Measurements from ENCODE around the gene PLCB4. TPM values are rescaled to one million over a fixed set of nuclear protein-coding genes. Genes with fewer than 3 reads are reported as not detected.

Gene PLCB4
- total RNA-seq, 1 experiment from 2014 or later: 0.47 TPM

GRCh38 chr20:9236458-9236857, 167.6 kb downstream of the PLCB4 start:
- Histone ChIP-seq H3K4me3 (no peak overlapping the region), H3K4me1 (no peaks in the 10 kb centered on the region), H3K36me3 (no peaks in the 10 kb centered on the region), H3K27ac (no peak overlapping the region), H3K27me3 (no peaks in the 10 kb centered on the region), H3K9me3 (replicated peaks) (no peaks in the 10 kb centered on the region)
- no peak for DNase-seq

DNA sequence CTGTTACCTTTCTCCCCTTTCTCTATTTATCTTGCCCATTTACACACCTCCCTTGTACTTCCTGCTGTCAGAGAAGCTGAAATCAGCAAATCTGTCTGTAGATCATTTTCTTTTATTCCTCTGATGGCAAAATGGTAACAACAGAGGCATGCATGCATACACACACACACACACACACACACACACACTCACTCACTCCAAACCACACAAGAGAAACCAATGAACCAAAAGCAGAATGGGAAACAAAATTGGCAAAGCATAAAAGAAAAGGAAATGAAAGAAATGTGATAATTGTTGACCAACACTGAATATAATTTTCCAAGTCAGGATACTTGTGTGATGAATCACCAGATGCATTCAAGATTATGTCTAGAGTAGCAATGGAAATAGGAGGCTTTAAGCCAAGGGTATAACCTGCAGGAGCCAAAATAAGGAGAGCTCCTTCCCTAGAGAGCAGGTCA, 172.4 kb downstream of the PLCB4 start:
- no peak for DNase-seq
- Histone ChIP-seq H3K27ac (no peak overlapping the region), H3K4me1 (no peaks in the 10 kb centered on the region), H3K36me3 (no peaks in the 10 kb centered on the region), H3K4me3 (no peak overlapping the region), H3K27me3 (no peaks in the 10 kb centered on the region; the same call in 1 of the 2 replicates), H3K9me3 (replicated peaks) (no peaks in the 10 kb centered on the region)

GRCh38 chr20:9241721-9242427, 173.0 kb downstream of the PLCB4 start:
- DNase-seq: no peak
- Histone ChIP-seq H3K36me3 (no peaks in the 10 kb centered on the region), H3K9me3 (replicated peaks) (no peaks in the 10 kb centered on the region), H3K27me3 (no peaks in the 10 kb centered on the region; the same call in 1 of the 2 replicates), H3K27ac (no peak overlapping the region), H3K4me1 (no peaks in the 10 kb centered on the region), H3K4me3 (no peak overlapping the region)

DNA sequence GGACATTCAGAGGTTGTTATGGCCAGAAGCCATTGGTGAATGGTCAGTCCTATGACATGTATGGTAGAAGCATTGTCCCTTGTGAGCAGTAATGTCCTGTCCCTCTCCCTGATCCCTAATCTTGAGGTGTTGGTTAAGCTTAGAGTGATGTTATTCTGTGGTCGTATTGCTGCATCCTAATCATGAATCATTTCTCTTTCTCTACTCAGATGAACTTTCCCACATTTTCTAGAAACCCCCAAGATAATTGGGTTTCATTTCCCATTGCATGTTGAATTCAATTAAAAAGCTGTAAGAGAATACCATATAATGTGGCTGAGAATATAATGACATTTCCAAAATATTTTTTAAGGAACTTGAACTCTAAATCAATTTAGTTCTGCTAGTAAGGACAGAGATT, 175.1 kb downstream of the PLCB4 start:
- H3K9me3 ChIP-seq (replicated peaks): no peaks in the 10 kb centered on the region
- DNase-seq: no peak
- no peaks in the 10 kb centered on the region; the same call in 1 of the 2 replicates for H3K27me3 ChIP-seq
- no peak overlapping the region for H3K4me3 ChIP-seq
- no peak overlapping the region for H3K27ac ChIP-seq
- no peaks in the 10 kb centered on the region for H3K36me3 ChIP-seq
- H3K4me1 ChIP-seq: no peaks in the 10 kb centered on the region

DNA sequence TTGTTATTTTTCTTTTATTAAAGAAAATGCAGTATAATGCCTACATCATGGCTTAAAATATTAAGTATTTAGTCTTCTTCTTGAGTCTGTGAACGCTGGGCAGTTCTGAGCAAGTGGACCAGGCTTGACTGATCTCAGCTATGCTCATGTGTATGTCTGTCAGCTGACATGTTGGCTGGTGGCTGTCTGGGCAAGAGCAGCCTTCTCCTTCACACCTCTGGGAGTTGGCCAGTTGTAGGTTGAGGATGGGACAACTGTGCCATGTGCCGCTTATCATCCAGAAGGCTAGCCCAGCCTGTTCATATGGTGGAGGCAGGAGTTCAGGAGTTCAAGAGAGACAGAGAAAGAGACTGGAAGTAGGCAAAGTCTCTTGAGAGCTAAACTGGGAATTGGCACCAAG, 175.9 kb downstream of the PLCB4 start:
- Histone ChIP-seq H3K4me3 (no peak overlapping the region), H3K36me3 (no peaks in the 10 kb centered on the region), H3K27ac (no peak overlapping the region), H3K27me3 (no peaks in the 10 kb centered on the region; the same call in 1 of the 2 replicates), H3K4me1 (no peaks in the 10 kb centered on the region), H3K9me3 (replicated peaks) (no peaks in the 10 kb centered on the region)
- no peak for DNase-seq

- H3K27me3 ChIP-seq: no peaks in the 10 kb centered on the region; the same call in 1 of the 2 replicates
- no peaks in the 10 kb centered on the region for H3K9me3 ChIP-seq (replicated peaks)
Observed at GRCh38 chr20:9246731-9247130, 177.8 kb downstream of the PLCB4 start.

GRCh38 chr20:9250511-9250910, 181.6 kb downstream of the PLCB4 start:
- H3K36me3 ChIP-seq: no peaks in the 10 kb centered on the region
- no peaks in the 10 kb centered on the region for H3K27me3 ChIP-seq
- H3K27ac ChIP-seq: no peak overlapping the region
- H3K4me1 ChIP-seq: no peaks in the 10 kb centered on the region
- no peak overlapping the region for H3K4me3 ChIP-seq
- H3K9me3 ChIP-seq (replicated peaks): no peaks in the 10 kb centered on the region
- no peak for DNase-seq

More at GRCh38 chr20:9246731-9247130, 177.8 kb downstream of the PLCB4 start:
- H3K27ac ChIP-seq: no peak overlapping the region
- DNase-seq: no peak
- no peaks in the 10 kb centered on the region for H3K36me3 ChIP-seq
- no peaks in the 10 kb centered on the region for H3K4me1 ChIP-seq
- H3K4me3 ChIP-seq: no peak overlapping the region

GRCh38 chr20:9253006-9253539, 184.2 kb downstream of the PLCB4 start:
- H3K4me3 ChIP-seq: no peak overlapping the region
- H3K27ac ChIP-seq: no peak overlapping the region
- no peaks in the 10 kb centered on the region for H3K36me3 ChIP-seq
- DNase-seq: no peak
- H3K9me3 ChIP-seq (replicated peaks): no peaks in the 10 kb centered on the region
- H3K27me3 ChIP-seq: no peaks in the 10 kb centered on the region
- H3K4me1 ChIP-seq: no peaks in the 10 kb centered on the region

DNA sequence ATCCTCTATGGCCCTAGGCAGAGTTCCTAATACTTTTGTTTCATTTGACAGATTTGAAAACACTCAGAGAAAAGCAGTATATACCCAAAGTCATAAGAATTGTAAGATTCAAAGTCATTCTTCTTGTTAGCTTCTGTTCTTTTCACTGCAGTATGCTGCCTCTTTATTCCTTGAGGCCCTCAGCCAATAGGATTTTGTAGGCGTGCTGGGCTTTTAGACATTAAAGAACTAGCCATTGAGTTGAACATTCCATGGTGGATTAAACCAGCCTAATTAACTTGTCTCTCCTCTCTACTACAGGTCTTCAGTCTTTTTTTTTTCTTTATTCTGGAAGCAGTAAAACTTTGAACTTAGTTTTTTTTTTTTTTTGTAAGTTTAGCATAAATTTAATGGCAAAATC, 186.3 kb downstream of the PLCB4 start:
- H3K27me3 ChIP-seq: no peaks in the 10 kb centered on the region; the same call in 1 of the 2 replicates
- no peaks in the 10 kb centered on the region for H3K4me1 ChIP-seq
- no peaks in the 10 kb centered on the region for H3K9me3 ChIP-seq (replicated peaks)
- H3K27ac ChIP-seq: no peak overlapping the region
- no peaks in the 10 kb centered on the region for H3K36me3 ChIP-seq
- no peak overlapping the region for H3K4me3 ChIP-seq
- DNase-seq: no peak

DNA sequence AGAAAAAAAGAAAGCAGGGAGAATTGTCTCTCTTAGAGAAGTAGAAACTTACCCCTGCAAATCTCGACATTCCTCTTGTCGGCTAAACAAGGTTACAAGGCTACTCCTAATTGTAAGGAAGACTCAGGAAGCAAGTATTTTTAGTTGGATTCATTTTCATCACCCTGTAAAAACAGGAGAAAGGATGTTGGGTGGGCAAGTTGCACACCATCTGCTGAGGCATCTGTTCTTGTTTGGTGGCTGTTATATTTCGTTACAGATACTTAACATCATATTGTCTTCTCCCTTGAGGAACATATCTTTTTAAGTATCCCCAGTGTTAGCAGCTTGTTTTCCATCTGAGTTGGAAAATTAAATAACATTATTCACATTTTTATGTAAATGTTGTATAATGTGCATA, 187.5 kb downstream of the PLCB4 start:
- H3K9me3 ChIP-seq (replicated peaks): no peaks in the 10 kb centered on the region
- DNase-seq: no peak
- no peak overlapping the region for H3K4me3 ChIP-seq
- no peaks in the 10 kb centered on the region; the same call in 1 of the 2 replicates for H3K27me3 ChIP-seq
- H3K27ac ChIP-seq: no peak overlapping the region
- no peaks in the 10 kb centered on the region for H3K36me3 ChIP-seq
- H3K4me1 ChIP-seq: no peaks in the 10 kb centered on the region

DNA sequence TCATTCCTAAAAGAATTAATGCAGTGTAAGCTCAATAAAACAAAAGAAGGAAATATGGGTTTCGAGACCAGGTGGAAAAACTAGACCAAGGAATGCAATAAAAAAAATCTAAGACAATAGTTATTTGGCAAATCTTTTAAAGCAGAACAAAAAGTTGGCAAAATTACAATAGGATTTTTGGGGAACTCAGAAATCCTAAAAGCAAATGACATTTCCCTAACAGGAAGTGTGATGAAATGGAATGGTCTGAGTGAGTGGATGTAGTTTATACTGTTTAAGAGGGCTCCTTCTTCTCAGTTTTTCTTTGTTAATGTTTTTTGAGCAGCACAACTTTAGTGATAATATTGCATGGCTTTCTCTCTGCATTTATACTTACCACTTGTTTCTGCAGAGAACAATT, 190.0 kb downstream of the PLCB4 start:
- Histone ChIP-seq H3K27me3 (no peaks in the 10 kb centered on the region; the same call in 1 of the 2 replicates), H3K36me3 (no peaks in the 10 kb centered on the region), H3K4me3 (no peak overlapping the region), H3K4me1 (no peaks in the 10 kb centered on the region), H3K27ac (no peak overlapping the region), H3K9me3 (replicated peaks) (no peaks in the 10 kb centered on the region)
- DNase-seq: no peak

GRCh38 chr20:9260027-9260426, 191.1 kb downstream of the PLCB4 start:
- H3K27me3 ChIP-seq: no peaks in the 10 kb centered on the region; the same call in 1 of the 2 replicates
- no peaks in the 10 kb centered on the region for H3K9me3 ChIP-seq (replicated peaks)
- H3K4me1 ChIP-seq: no peaks in the 10 kb centered on the region
- no peak for DNase-seq
- H3K36me3 ChIP-seq: no peaks in the 10 kb centered on the region
- no peak overlapping the region for H3K4me3 ChIP-seq
- no peak overlapping the region for H3K27ac ChIP-seq

GRCh38 chr20:9261781-9262180, 192.9 kb downstream of the PLCB4 start:
- no peaks in the 10 kb centered on the region for H3K4me1 ChIP-seq
- no peak for DNase-seq

GRCh38 chr20:9262653-9263194, 193.8 kb downstream of the PLCB4 start:
- H3K4me3 ChIP-seq: no peak overlapping the region
- DNase-seq: no peak
- H3K27me3 ChIP-seq: no peaks in the 10 kb centered on the region; the same call in 1 of the 2 replicates
- no peak overlapping the region for H3K27ac ChIP-seq
- no peaks in the 10 kb centered on the region for H3K9me3 ChIP-seq (replicated peaks)
- no peaks in the 10 kb centered on the region for H3K4me1 ChIP-seq
- no peaks in the 10 kb centered on the region for H3K36me3 ChIP-seq

More at GRCh38 chr20:9261781-9262180, 192.9 kb downstream of the PLCB4 start:
- Histone ChIP-seq H3K9me3 (replicated peaks) (no peaks in the 10 kb centered on the region), H3K27ac (no peak overlapping the region), H3K4me3 (no peak overlapping the region), H3K36me3 (no peaks in the 10 kb centered on the region), H3K27me3 (no peaks in the 10 kb centered on the region; the same call in 1 of the 2 replicates)

DNA sequence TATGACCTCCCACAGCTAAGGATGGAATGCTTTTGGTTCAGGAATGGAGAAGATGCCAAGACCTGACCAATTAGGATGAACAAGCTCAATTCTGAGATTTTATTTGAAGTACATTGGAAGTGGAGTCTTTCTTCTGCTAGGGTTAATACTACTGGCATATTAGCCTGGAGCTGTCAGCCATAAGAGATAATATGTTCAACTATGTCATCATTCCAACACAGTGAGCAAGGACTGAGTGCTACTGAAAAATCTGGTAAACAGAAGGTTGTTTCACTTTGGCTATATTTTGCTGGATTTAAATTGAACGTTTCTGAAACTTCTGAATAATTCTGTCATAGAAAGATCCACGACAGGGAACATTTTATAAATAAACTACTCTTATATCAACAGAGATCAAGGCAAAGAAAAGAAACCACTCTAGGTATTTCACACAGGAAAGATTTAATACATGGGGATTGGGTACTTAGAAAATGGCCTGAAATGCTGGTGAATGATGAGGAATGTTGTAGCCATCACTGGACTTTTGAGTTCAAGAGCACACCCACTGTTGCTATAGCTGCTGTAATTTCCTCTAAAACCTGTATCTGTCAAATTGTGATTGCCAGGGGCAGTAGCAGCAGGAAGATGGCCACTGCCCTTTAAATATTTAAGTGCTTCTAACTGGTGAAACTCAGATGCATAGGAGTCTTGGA, 200.5 kb downstream of the PLCB4 start:
- Histone ChIP-seq H3K36me3 (no peaks in the 10 kb centered on the region), H3K4me3 (no peak overlapping the region), H3K4me1 (no peaks in the 10 kb centered on the region), H3K9me3 (replicated peaks) (no peaks in the 10 kb centered on the region), H3K27me3 (no peaks in the 10 kb centered on the region), H3K27ac (no peak overlapping the region)
- no peak for DNase-seq

Measured in SJCRH30 (cell line).